Mucosa of descending colon (tissue), 3 donors: ENCODE results near the gene UTP3. TPM values are rescaled to one million over a fixed set of nuclear protein-coding genes. Genes with fewer than 3 reads are reported as not detected.
A peak's percentile ranks its signal among the peaks of the same experiment; 100 is the strongest.

Experiments used
- ATAC-seq: fragments of 200-7000 bp; cut with Tn5 transposase; one replicate; pipeline ENCODE4 v1.9.1; 2020; ENCODE audit warnings: mild to moderate bottlenecking, moderate library complexity
- DNase-seq, 3 donors: peaks; one replicate each; pipeline ENCODE4 v3.0.0-alpha.2; 2020
- H3K36me3 ChIP-seq: fragments of 200-600 bp; one replicate; pipeline ENCODE4 v1.8.0; 2021; ENCODE audit warnings: low read depth, mild to moderate bottlenecking
- H3K4me1 ChIP-seq: fragments of 200-600 bp; one replicate; pipeline ENCODE4 v1.8.0; 2021; ENCODE audit warnings: low read depth, mild to moderate bottlenecking
- H3K4me3 ChIP-seq: fragments of 200-600 bp; one replicate; pipeline ENCODE4 v1.8.0; 2021; ENCODE audit warnings: mild to moderate bottlenecking
- H3K9me3 ChIP-seq: fragments of 200-600 bp; one replicate; pipeline ENCODE4 v1.8.0; 2021; ENCODE audit warnings: mild to moderate bottlenecking
- CTCF ChIP-seq: fragments of 200-600 bp; IDR thresholded peaks from one replicate; pipeline ENCODE4 v1.8.0; 2022; ENCODE audit warnings: antibody characterized with exemption, mild to moderate bottlenecking
- intact Hi-C, 2 donors: fragments of 100-400 bp; cut with DNase I in 1 of 2; cut with micrococcal nuclease in 1 of 2; formaldehyde crosslinking; loops; one replicate each; pipeline versions ENCODE4 v1.11.0 to v1.11.1; 2022; cut with DNase I, micrococcal nuclease
- total RNA-seq, 3 donors: library from RNA; stranded (reverse); fragmentation: NEBNext Ultra II Directional in 2 of 3; extraction: Animal tissue kit (Norgen Biotek cat#: 25700) in 2 of 3; gene quantifications; one replicate each; pipeline versions ENCODE4 v1.2.1 to v1.2.4, GENCODE V29; 2021 to 2023
- donor health status: DM: no; HTN: no; CAD: no; lungs with moderate emphysema.
- donor health status: DM: no; HTN: no; CAD: no.
- donor health status: DM: no; HTN: yes; CAD: no.

UTP3 gene
- total RNA-seq, 3 donors from 2014 or later, result 15.8 to 23.4 (median 20.5) TPM

- intact Hi-C loops, result no loop called here
Observed at GRCh38 chr4:70714079-70714887, 26.0 kb downstream of the UTP3 start.

GRCh38 chr4:70715097-70715496 is 26.8 kb downstream of the UTP3 start:
- DNase-seq (no peak), ATAC-seq (no peak)
- H3K4me1 ChIP-seq, result no peaks in the 10 kb centered on the region
- intact Hi-C loops, result no loop called here
- H3K36me3 ChIP-seq, result no peaks in the 10 kb centered on the region
- no peak overlapping the region for H3K4me3 ChIP-seq
- H3K9me3 ChIP-seq, result no peaks in the 10 kb centered on the region
- no peak for TF ChIP-seq CTCF

More at GRCh38 chr4:70714079-70714887, 26.0 kb downstream of the UTP3 start:
- peak; percentile 17 for ATAC-seq
- Histone ChIP-seq H3K9me3 (no peaks in the 10 kb centered on the region), H3K36me3 (no peaks in the 10 kb centered on the region), H3K4me3 (no peak overlapping the region), H3K4me1 (peaks cover 7% of the 10 kb centered on the region)
- no peak for DNase-seq
- TF ChIP-seq CTCF, result no peak

GRCh38 chr4:70718811-70719604 is 30.7 kb downstream of the UTP3 start:
- Histone ChIP-seq H3K9me3 (no peaks in the 10 kb centered on the region), H3K36me3 (no peaks in the 10 kb centered on the region), H3K4me3 (no peak overlapping the region), H3K4me1 (no peaks in the 10 kb centered on the region)
- intact Hi-C loops, result no loop called here
- DNase-seq (no peak), ATAC-seq (no peak)
- TF ChIP-seq CTCF, result no peak

- no peak for DNase-seq
- ATAC-seq, result peak; percentile 65
- intact Hi-C loops, result no loop called here
- TF ChIP-seq CTCF, result no peak
- Histone ChIP-seq H3K36me3 (no peaks in the 10 kb centered on the region), H3K4me3 (no peak within 1 kb of the TSS), H3K9me3 (no peaks in the 10 kb centered on the region), H3K4me1 (no peaks in the 10 kb centered on the region)
Observed at GRCh38 chr4:70721747-70722146, 33.4 kb downstream of the UTP3 start, which contains the start of gene RUFY3. Gene RUFY3 (plus strand): TSS chr4:70721964. CDS start chr4:70722574, 610 bp downstream.

- H3K4me1 ChIP-seq, result no peaks in the 10 kb centered on the region
- H3K36me3 ChIP-seq, result no peaks in the 10 kb centered on the region
- ATAC-seq, result peak; percentile 37
- TF ChIP-seq CTCF, result no peak
- no peak overlapping the region for H3K4me3 ChIP-seq
- DNase-seq, result no peak
- intact Hi-C loops, result no loop called here
- no peaks in the 10 kb centered on the region for H3K9me3 ChIP-seq
Observed at GRCh38 chr4:70722199-70722791, 34.0 kb downstream of the UTP3 start.
